Endothelial cell of umbilical vein (primary cell): ENCODE measurements around the gene LRIG1. TPM values are rescaled to one million over a fixed set of nuclear protein-coding genes. Genes with fewer than 3 reads are reported as not detected.

ENCODE experiments used
- BruUV-seq: library from RNA; stranded (reverse); fragments of 400-500 nt; replicated peaks from 2 replicates; lab custom pipeline; 2021; lab: Mats Ljungman, UMichigan
- CTCF ChIA-PET: fragments of 300-600, 350-600 bp; sonication (Branson Sonifier 250); formaldehyde crosslinking; loops from one replicate; lab custom pipeline; 2021; ENCODE audit warnings: antibody characterized with exemption, inconsistent platforms; lab: Charles Lee
- POLR2A ChIA-PET: fragments of 300-600, 350-600 bp; sonication (Branson Sonifier 250); formaldehyde crosslinking; loops from one replicate; lab custom pipeline; 2021; ENCODE audit warnings: antibody characterized with exemption, inconsistent platforms; lab: Charles Lee
- DNase-seq: peaks from one replicate; pipeline ENCODE4 v3.0.0-alpha.2; 2011; ENCODE audit warnings: low read depth, low spot score
- FAIRE-seq: peaks from 2 replicates; lab custom pipeline; 2011; peaks lifted over from hg19 to GRCh38; lab: Jason Lieb, UNC
- H2AFZ ChIP-seq: 2 replicates; pipeline ENCODE4 v1.6.0; 2012; ENCODE audit warnings: low read depth, low read length, control low read depth, inconsistent platforms
- H3K27ac ChIP-seq: 2 replicates; pipeline ENCODE4 v1.5.1; 2011; ENCODE audit warnings: low read depth, mild to moderate bottlenecking, control low read depth, low read length, moderate library complexity; ENCODE audit not compliant: insufficient read depth
- H3K27me3 ChIP-seq, 2 experiments: 2 replicates each; pipeline versions ENCODE4 v1.6.0 to v1.6.1; 2011; ENCODE audit warnings: low read length in 2 of 2, mixed read lengths in 1 of 2; ENCODE audit not compliant: control insufficient read depth in 2 of 2, insufficient read depth in 2 of 2
- H3K36me3 ChIP-seq, 2 experiments: 2 replicates in 1 of 2; 3 replicates in 1 of 2; pipeline ENCODE4 v1.5.1; 2011; ENCODE audit warnings: low read length in 2 of 2, mild to moderate bottlenecking in 1 of 2, moderate library complexity in 1 of 2; ENCODE audit not compliant: control insufficient read depth in 2 of 2, insufficient read depth in 2 of 2; ENCODE audit errors: extremely low read depth in 1 of 2
- H3K4me1 ChIP-seq: 3 replicates; pipeline ENCODE4 v1.5.1; 2011; ENCODE audit warnings: mild to moderate bottlenecking, low read length; ENCODE audit not compliant: control insufficient read depth, insufficient read depth; ENCODE audit errors: extremely low read depth
- H3K4me2 ChIP-seq: 2 replicates; pipeline ENCODE4 v1.6.1; 2011; ENCODE audit warnings: low read length, control low read depth, mixed read lengths; ENCODE audit not compliant: insufficient read depth
- H3K4me3 ChIP-seq, 3 experiments: fragments of 200-600 bp in 1 of 3; sonication (generic), shearing (Covaris generic) in 1 of 3; replicated peaks in 1 of 3; 2 replicates each; pipeline ENCODE4 v1.5.1; 2011 to 2016; ENCODE audit warnings: control low read depth in 3 of 3, low read length in 3 of 3, mild to moderate bottlenecking in 2 of 3, inconsistent platforms in 1 of 3, low read depth in 1 of 3, moderate library complexity in 1 of 3; ENCODE audit not compliant: insufficient read depth in 1 of 3
- H3K79me2 ChIP-seq: 2 replicates; pipeline ENCODE4 v1.6.0; 2012; ENCODE audit warnings: low read length, inconsistent platforms; ENCODE audit not compliant: control insufficient read depth, insufficient read depth
- H3K9ac ChIP-seq: replicated peaks from 2 replicates; pipeline ENCODE3; 2011; ENCODE audit warnings: low read length, control low read depth; ENCODE audit not compliant: insufficient read depth; ENCODE audit errors: extremely low read depth
- H3K9me1 ChIP-seq: replicated peaks from 3 replicates; pipeline ENCODE4 v1.6.0; 2011; ENCODE audit warnings: mild to moderate bottlenecking, low read length; ENCODE audit not compliant: control insufficient read depth, insufficient read depth; ENCODE audit errors: extremely low read depth
- H3K9me3 ChIP-seq: replicated peaks from 2 replicates; pipeline ENCODE4 v1.5.1; 2012; ENCODE audit warnings: low read length, inconsistent platforms; ENCODE audit not compliant: control insufficient read depth, insufficient read depth
- H4K20me1 ChIP-seq: replicated peaks from 2 replicates; pipeline ENCODE3; 2011; ENCODE audit warnings: mild to moderate bottlenecking, low read length; ENCODE audit not compliant: control insufficient read depth, insufficient read depth; ENCODE audit errors: extremely low read depth
- CTCF ChIP-seq, 2 donors: IDR thresholded peaks; 1 replicate in 1 of 2; 2 replicates in 1 of 2; pipeline ENCODE4 v1.5.1; 2011; ENCODE audit warnings: low read length in 2 of 2, mild to moderate bottlenecking in 2 of 2, moderate library complexity in 2 of 2, control low read depth in 1 of 2, inconsistent platforms in 1 of 2, low read depth in 1 of 2; ENCODE audit not compliant: insufficient read depth in 1 of 2; ENCODE audit errors: extremely low read depth in 1 of 2
- EZH2 ChIP-seq: IDR thresholded peaks from 2 replicates; pipeline ENCODE4 v1.6.1; 2012; ENCODE audit warnings: borderline replicate concordance, low read depth, mild to moderate bottlenecking, moderate library complexity, low read length, inconsistent platforms; ENCODE audit not compliant: severe bottlenecking
- FOS ChIP-seq: IDR thresholded peaks from 2 replicates; pipeline ENCODE4 v1.6.1; 2011; ENCODE audit warnings: mild to moderate bottlenecking, low read length, moderate library complexity, borderline replicate concordance; ENCODE audit not compliant: insufficient read depth
- GATA2 ChIP-seq: IDR thresholded peaks from 2 replicates; pipeline ENCODE4 v1.7.0; 2011; ENCODE audit warnings: low read depth, mild to moderate bottlenecking, moderate library complexity, mixed read lengths, low read length; ENCODE audit not compliant: insufficient read length, insufficient read depth
- JUN ChIP-seq: IDR thresholded peaks from 2 replicates; pipeline ENCODE4 v1.6.1; 2011; ENCODE audit warnings: borderline replicate concordance, low read depth; ENCODE audit not compliant: insufficient read length, insufficient read depth
- MAX ChIP-seq: IDR thresholded peaks from 2 replicates; pipeline ENCODE4 v1.6.1; 2011; ENCODE audit not compliant: insufficient read depth, insufficient read length
- MYC ChIP-seq: IDR thresholded peaks from one replicate; pipeline ENCODE4 v1.6.1; 2011; ENCODE audit warnings: mild to moderate bottlenecking, low read depth, low read length
- POLR2A ChIP-seq: IDR thresholded peaks from 2 replicates; pipeline ENCODE4 v1.6.1; 2012; ENCODE audit warnings: low read depth, mild to moderate bottlenecking, control low read depth, low read length
- POLR2AphosphoS5 ChIP-seq: IDR thresholded peaks from 2 replicates; pipeline ENCODE4 v1.6.1; 2012; ENCODE audit warnings: low read depth, mild to moderate bottlenecking, control low read depth, low read length, moderate library complexity; ENCODE audit not compliant: insufficient read depth
- dilution Hi-C: fragments of 300-500 bp; cut with MboI; formaldehyde crosslinking; loops from one replicate; pipeline ENCODE4 v1.15.0; 2019; ENCODE audit warnings: low sequenced_read_pairs; ENCODE audit not compliant: extremely low pct_ligation_motif_present
- intact Hi-C: fragments of 100-400 bp; cut with micrococcal nuclease; formaldehyde crosslinking; loops from one replicate; pipeline ENCODE4 v1.10.0; 2022
- polyA plus RNA-seq, 4 experiments: library from polyadenylated mRNA; depleted of rRNA in 3 of 4; stranded (reverse) in 3 of 4; unstranded in 1 of 4; fragments of >200 nt; gene quantifications; 2 replicates each; pipeline versions ENCODE4 v1.2.1 to v1.2.3, GENCODE V29; 2011 to 2012; ENCODE audit warnings: missing spikeins in 1 of 4
- total RNA-seq: library from RNA; stranded (reverse); gene quantifications from 2 replicates; pipeline ENCODE4 v1.2.3, GENCODE V29; 2021

The LRIG1 gene
- total and polyA plus RNA-seq, 2 donors (not counting 3 experiments of a cell fraction or from before 2014, with no cell fraction given) = 50.3 to 52.2 TPM

DNA sequence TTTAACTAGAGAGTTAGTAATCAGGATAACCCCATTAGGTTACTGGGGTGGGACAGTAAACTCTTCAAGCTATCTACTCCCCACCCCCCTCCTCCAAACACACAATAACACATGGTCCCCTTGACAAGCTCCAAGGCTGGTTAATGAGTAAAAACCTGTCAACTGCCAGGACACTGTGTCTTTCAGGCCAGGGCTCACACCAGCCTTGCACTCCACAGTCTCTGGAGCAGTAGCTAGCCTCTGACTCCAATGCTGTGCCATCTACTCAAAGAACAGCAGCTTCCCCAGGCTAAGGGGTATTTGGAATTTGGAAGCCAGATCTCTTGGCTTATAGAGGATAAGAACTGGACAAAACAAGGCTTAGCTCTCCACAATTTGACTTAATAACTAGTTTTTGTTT, 115.8 kb downstream of the LRIG1 start:
- no peaks in the 10 kb centered on the region for H3K9me3 ChIP-seq
- dilution Hi-C loops (loop anchor here (25.0 kb wide), 1 partner anchor 427 kb away; no protein-coding TSS in a partner anchor), intact Hi-C loops (no loop called here)
- H3K27ac ChIP-seq = no peak overlapping the region
- H3K9ac ChIP-seq = no peak overlapping the region
- ChIA-PET POLR2A (no interaction called here), CTCF (no interaction called here)
- H3K4me1 ChIP-seq = no peaks in the 10 kb centered on the region
- no peaks in the 10 kb centered on the region for H3K9me1 ChIP-seq
- H4K20me1 ChIP-seq = no peaks in the 10 kb centered on the region
- H3K27me3 ChIP-seq = no peaks in the 10 kb centered on the region
- peaks cover 20 to 60% of the 10 kb centered on the region in 2 experiments for H3K36me3 ChIP-seq
- no peak for FAIRE-seq
- H3K4me2 ChIP-seq = no peak overlapping the region
- TF ChIP-seq JUN = no peak
- no peak for TF ChIP-seq FOS
- TF ChIP-seq GATA2 = no peak
- no peak for TF ChIP-seq CTCF (IDR thresholded peaks at IDR 0.05; ENCODE audit: extremely low read depth in 1 of 2, insufficient read depth in 1 of 2, low read depth in 1 of 2, low read length in 2 of 2)
- TF ChIP-seq POLR2AphosphoS5 = no peak
- no peak for TF ChIP-seq MAX
- no peak for TF ChIP-seq POLR2A
- no peak for TF ChIP-seq MYC
- TF ChIP-seq EZH2 = no peak
- no peak overlapping the region for H3K4me3 ChIP-seq
- DNase-seq = no peak
- no peak overlapping the region for H2AFZ ChIP-seq
- BruUV-seq = no TSS peak
- no peaks in the 10 kb centered on the region for H3K79me2 ChIP-seq
